Glomerular visceral epithelial cell (primary cell): ENCODE results near the gene MAFG.
"Not testable (repeated sequence)": the region's sequence is repeated elsewhere in the genome, so short reads cannot be mapped to it uniquely, and the experiment has no call there.

ENCODE experiments used
- DNase-seq: peaks from one replicate; pipeline ENCODE4 v3.0.0-alpha.2; 2016; ENCODE audit errors: extremely low spot score

The MAFG gene

DNA sequence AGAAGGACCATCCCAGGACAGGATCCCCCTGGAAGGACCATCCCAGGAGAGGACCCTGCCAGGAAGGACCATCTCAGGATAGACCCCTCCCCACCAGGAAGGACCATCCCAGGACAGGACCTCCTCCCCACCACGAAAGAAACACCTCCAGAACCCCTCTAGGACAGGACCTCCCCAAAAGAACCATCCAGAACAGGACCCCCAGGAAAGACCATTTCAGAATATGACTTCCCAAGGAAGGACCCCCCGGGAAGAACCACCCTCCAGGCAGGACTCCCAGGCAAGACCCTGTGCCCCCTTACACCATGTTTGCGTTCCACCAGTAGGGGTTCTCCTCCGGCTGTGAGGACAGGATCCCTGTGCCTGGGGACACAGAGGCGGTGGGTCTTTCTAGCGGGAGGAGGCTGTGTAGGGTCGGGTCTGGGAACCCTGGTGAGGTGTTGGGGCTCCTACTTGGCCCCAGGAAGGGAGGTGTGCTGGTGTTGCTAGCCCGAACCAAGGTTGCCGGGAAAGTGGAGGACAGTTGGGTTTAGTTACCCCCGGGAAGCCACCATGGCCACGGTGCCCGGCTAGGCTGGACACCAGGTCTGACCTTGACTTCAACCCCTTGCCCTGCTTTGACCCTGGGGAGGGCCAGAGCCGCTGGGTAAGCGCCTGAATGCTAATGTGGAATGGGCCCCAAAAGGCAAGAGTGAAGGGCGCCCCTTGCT lies 31.3 kb upstream of the MAFG start:
- DNase-seq: no peak

DNA sequence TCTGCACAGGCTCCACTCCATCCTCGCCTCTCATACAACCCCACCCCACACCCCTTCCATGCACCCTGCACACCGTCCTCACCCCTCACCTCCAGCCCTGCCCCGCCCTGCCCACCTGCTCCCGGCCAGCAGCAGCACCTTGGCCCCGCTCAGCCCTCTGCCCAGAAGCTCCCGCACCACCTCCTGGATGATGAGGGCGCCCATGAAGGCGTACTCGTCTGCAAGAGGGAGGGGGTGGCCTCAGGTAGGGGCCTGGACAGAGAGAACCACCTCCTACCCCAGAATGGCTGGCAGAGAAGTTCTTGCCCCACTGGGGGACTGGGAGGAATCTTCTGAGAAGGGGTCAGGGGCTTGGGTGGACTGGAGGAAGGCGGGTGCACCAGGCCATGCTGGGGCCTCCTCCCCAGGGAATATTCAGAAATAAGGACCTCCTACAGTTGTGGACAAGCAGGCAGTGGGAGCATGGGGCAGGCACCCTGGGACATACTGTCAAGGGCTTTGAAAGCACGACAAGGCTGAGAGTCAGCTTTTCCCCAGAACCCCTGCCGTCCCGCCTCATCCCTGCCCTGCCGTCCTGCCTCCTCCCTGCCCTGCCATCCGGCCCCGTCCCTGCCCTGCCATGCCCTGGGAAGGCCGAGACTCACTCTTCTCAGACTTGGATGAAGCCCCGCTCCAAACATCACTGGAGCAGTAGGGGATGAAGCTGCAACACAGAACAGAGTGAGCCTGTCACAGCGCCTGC lies 30.3 kb upstream of the MAFG start:
- no peak for DNase-seq

GRCh38 chr17:81956607-81957589 lies 29.4 kb upstream of the MAFG start:
- DNase-seq: no peak

DNA sequence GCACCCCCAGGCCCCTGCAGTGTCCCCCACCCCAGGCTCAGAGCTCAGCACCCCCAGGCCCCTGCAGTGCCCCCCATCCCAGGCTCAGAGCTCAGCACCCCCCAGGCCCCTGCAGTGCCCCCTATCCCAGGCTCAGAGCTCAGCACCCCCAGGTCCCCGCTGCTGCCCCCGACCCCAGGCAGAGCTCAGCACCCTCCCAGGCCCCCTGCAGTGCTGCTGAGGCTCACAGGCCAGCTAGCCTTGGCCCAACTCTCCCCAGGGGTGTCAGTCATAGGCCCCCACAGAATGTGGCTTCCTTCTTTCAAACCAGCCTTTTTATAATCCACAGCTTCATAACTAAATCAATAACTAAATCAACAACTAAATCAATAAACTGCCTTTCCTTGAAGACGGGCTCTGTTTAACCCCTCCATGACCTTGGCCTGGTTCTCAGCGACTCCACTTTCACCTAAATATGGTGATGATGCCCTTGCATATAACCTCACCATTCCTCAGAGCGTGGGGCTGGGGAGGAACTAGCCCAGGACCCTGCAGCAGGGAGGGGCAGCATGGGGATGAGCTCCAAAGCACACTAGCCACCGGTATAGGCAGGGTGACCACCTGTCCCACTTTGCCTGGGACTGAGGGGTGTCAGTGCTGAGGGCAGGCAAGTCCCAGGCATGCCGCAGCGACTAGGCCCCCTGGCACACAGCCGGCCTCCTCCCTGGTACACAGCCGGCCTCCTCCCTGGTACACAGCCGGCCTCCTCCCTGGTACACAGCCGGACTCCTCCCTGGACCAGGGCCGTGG lies 28.4 kb upstream of the MAFG start:
- no peak for DNase-seq

- DNase-seq: no peak
These were observed 27.6 kb upstream of the MAFG start for GRCh38 chr17:81955058-81955681.

DNA sequence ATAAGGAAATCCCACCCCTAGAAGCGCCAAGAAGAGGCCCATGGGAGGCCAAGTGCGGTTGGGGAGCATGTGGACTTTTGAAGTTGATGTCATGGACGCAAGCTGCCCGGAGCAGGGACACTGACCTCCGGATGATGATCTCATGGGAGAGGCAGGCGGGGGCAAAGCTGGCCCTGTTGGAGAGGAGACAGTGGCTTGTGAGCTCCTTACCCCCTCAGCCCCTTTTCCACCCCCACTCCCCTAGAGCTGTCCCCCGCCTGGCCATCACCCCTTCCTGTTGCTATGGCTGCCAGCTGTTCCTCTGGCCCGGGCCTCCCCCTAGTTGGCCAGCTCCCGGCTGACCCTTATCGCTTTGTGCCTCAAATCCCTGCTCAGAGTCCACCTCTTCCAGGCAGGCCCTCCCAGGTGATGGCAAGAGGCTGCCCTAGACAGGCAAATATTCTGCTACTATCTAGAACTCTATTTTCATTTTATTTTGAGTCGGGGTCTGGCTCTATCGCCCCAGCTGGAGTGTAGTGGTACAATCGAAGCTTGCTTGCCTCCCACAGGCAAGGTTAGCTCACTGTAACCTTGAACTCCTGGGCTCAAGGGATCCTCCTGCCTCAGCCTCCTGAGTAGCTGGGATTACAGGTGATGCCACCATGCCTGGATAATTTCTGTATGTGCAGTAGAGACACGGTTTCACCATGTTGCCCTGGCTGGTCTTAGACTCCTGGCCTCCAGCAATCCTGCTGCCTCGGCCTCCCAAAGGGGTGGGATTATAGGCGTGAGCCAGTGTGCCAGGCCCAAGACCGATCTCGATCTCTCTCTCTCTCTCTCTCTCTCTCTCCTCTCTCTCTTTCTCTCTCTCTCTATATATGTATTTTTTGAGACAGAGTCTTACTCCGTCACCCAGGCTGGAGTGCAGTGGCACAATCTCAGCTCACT lies 26.9 kb upstream of the MAFG start:
- DNase-seq: peak; percentile 26

- not testable (repeated sequence) for DNase-seq
These were observed 25.9 kb upstream of the MAFG start for GRCh38 chr17:81953443-81953842.

GRCh38 chr17:81952792-81953228 lies 25.3 kb upstream of the MAFG start:
- DNase-seq: no peak

DNA sequence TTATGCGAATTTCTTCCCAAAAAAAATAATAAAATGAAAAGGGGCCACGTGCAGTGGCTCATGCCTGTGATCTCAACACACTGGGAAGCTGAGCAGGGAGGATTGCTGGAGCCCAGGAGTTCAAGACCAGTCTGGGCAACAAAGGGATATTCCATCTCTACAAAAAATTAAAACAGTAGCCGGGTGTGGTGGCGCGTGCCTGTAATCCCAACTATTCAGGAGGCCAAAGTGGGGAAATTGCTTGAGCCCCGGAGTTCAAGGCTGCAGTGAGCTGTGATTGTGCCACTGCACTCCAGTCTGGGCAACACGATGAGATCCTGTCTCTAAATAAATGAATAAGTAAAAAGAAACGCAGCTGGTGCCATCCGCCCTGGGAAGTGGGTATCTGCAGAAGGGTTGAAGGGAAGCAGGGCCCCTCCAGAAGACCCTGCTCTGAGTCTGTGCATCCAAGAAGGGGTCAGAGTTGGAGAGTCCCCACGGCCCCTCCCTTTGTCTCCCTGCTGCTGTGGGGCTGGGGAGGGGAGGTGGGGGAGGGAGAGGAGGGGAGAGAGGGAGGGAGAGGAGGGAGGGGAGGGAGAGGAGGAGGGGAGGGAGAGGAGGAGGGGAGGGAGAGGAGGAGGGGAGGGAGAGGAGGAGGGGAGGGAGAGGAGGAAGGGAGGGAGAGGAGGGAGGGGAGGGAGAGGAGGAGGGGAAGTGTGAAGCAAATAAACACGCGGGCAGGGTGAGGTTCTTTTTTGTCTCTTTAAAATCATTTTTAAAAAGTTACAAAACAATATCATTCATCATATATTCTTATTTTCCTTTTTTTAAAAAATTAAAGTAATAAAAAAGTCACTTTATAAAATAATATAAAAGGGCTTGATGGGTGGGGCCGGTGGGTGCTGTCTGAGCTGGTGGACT lies 24.5 kb upstream of the MAFG start:
- DNase-seq: no peak

- no peak for DNase-seq
These were observed 23.0 kb upstream of the MAFG start for GRCh38 chr17:81950501-81950900.

GRCh38 chr17:81948635-81949378 lies 21.3 kb upstream of the MAFG start:
- DNase-seq: no peak

DNA sequence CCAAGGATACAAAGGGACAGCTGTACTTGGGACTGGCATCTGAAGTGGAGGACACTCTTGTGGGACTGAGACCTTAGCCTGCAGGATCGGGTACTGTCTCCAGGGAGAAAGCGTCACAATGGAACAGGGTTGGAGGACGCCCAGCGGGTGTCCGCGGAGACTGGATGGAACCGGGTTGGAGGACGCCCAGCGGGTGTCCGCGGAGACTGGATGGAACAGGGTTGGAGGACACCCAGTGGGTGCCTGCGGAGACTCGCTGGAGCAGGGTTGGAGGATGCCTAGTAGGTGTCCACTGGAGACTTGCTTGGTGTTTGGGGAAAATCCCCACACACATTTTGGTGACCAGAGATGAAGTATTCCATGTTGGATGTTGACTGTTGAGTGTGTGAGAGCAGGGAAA lies 19.7 kb upstream of the MAFG start, which contains the start of gene MYADML2:
TSS of gene MYADML2 (minus strand) at position 45 of the 400 bp plus-strand sequence. CDS start 5,492 bp downstream, outside the sequence.
- DNase-seq: no peak

DNA sequence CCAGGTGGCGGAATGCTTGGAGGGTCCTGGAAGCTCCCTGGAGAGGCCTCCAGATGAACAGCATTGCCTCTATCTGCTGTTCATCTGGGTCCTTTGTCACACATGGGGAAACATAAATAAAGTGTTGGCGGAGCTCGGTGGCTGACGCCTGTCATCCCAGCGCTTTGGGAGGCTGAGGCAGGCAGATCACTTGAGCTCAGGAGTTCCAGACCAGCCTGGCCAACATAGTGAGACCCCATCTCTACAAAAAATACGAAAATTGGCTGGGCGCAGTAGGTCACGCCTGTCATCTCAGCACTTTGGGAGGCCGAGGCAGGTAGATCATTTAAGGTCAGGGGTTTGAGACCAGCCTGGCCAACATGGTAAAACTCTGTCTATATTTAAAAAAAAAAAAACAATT lies 17.3 kb upstream of the MAFG start:
- DNase-seq: no peak

DNA sequence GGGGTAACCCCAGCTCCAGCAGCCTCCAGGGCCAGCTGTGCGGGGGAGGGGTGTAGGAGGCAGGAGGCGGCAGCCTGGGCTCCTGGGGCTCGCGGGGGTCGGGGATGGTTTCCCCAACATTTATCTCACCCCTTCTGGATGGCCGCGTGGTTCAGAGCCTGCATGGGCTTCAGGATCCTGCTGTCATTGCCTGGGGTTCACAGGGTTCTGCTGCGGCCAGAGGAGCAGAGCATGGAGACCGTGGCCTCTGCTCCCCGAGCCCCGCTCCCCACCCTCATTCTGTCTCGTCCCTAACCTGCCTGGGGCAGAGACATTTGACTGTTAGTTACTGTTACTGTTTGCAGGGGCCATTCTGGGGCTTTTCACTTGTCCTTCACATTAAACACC lies 14.6 kb upstream of the MAFG start:
- no peak for DNase-seq

GRCh38 chr17:81941484-81942166 lies 14.1 kb upstream of the MAFG start:
- no peak for DNase-seq

- DNase-seq: no peak
These were observed 13.3 kb upstream of the MAFG start for GRCh38 chr17:81940538-81941483.
